DND-41 (cell line): Measurements from ENCODE around the gene SLC35C1.

Experiments used
- ATAC-seq: fragments of 200-7000 bp; cut with Tn5 transposase; 3 replicates; pipeline ENCODE4 v1.9.1; 2021; ENCODE audit warnings: low read depth; ENCODE audit not compliant: insufficient read depth
- DNase-seq: peaks from one replicate; pipeline ENCODE4 v3.0.0-alpha.2; 2020
- H2AFZ ChIP-seq: 2 replicates; pipeline ENCODE4 v1.6.0; 2012; ENCODE audit warnings: low read depth, low read length
- H3K27ac ChIP-seq: 2 replicates; pipeline ENCODE4 v1.5.1; 2012; ENCODE audit warnings: low read length, inconsistent platforms
- H3K27me3 ChIP-seq: fragments of 200-600 bp; sonication (generic); 2 replicates; pipeline ENCODE4 v1.6.0; 2012; ENCODE audit warnings: low read length, mild to moderate bottlenecking, inconsistent platforms; ENCODE audit not compliant: insufficient read depth, poor library complexity
- H3K36me3 ChIP-seq: 2 replicates; pipeline ENCODE4 v1.5.1; 2012; ENCODE audit warnings: low read length, inconsistent platforms; ENCODE audit not compliant: insufficient read depth
- H3K4me1 ChIP-seq: 2 replicates; pipeline ENCODE4 v1.5.1; 2012; ENCODE audit warnings: mild to moderate bottlenecking, low read length; ENCODE audit not compliant: insufficient read depth
- H3K4me2 ChIP-seq: 2 replicates; pipeline ENCODE4 v1.6.0; 2012; ENCODE audit warnings: mild to moderate bottlenecking, moderate library complexity, low read length, inconsistent platforms; ENCODE audit not compliant: insufficient read depth
- H3K4me3 ChIP-seq, 2 experiments: fragments of 200-600 bp in 1 of 2; shearing (Covaris generic) in 1 of 2; 2 replicates each; pipeline ENCODE4 v1.5.1; 2012 to 2016; ENCODE audit warnings: inconsistent platforms in 2 of 2, low read length in 2 of 2, mild to moderate bottlenecking in 2 of 2, low read depth in 1 of 2, moderate library complexity in 1 of 2
- H3K79me2 ChIP-seq: 2 replicates; pipeline ENCODE4 v1.6.0; 2012; ENCODE audit warnings: low read length, inconsistent platforms; ENCODE audit not compliant: insufficient read depth
- H3K9ac ChIP-seq: 2 replicates; pipeline ENCODE4 v1.6.0; 2012; ENCODE audit warnings: low read depth, mild to moderate bottlenecking, inconsistent platforms, low read length, moderate library complexity
- H3K9me3 ChIP-seq: 2 replicates; pipeline ENCODE4 v1.5.1; 2012; ENCODE audit warnings: low read length, moderate library complexity, mild to moderate bottlenecking, inconsistent platforms; ENCODE audit not compliant: insufficient read depth, severe bottlenecking
- H4K20me1 ChIP-seq: 2 replicates; pipeline ENCODE4 v1.6.0; 2012; ENCODE audit warnings: low read length; ENCODE audit not compliant: insufficient read depth
- EZH2 ChIP-seq: IDR thresholded peaks from 3 replicates; pipeline ENCODE4 v1.6.1; 2012; ENCODE audit warnings: borderline replicate concordance, low read depth, mild to moderate bottlenecking, moderate library complexity, low read length, inconsistent platforms; ENCODE audit not compliant: severe bottlenecking
- TF ChIP-seq, protein P1 (sequence below): IDR thresholded peaks from 2 replicates; pipeline ENCODE4 v1.5.1; 2012; ENCODE audit warnings: borderline replicate concordance, low read length, moderate library complexity, mild to moderate bottlenecking; ENCODE audit not compliant: poor library complexity, severe bottlenecking; ENCODE audit errors: extremely low read depth

Gene SLC35C1

GRCh38 chr11:45847911-45848316, 43.0 kb downstream of the SLC35C1 start:
- DNase-seq = peak; percentile 53
- peak overlapping the region; percentile 67 for H3K9ac ChIP-seq
- peaks cover 31% of the 10 kb centered on the region for H3K4me1 ChIP-seq
- no peak for TF ChIP-seq EZH2
- TF ChIP-seq, protein P1, sequence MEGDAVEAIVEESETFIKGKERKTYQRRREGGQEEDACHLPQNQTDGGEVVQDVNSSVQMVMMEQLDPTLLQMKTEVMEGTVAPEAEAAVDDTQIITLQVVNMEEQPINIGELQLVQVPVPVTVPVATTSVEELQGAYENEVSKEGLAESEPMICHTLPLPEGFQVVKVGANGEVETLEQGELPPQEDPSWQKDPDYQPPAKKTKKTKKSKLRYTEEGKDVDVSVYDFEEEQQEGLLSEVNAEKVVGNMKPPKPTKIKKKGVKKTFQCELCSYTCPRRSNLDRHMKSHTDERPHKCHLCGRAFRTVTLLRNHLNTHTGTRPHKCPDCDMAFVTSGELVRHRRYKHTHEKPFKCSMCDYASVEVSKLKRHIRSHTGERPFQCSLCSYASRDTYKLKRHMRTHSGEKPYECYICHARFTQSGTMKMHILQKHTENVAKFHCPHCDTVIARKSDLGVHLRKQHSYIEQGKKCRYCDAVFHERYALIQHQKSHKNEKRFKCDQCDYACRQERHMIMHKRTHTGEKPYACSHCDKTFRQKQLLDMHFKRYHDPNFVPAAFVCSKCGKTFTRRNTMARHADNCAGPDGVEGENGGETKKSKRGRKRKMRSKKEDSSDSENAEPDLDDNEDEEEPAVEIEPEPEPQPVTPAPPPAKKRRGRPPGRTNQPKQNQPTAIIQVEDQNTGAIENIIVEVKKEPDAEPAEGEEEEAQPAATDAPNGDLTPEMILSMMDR = peak; percentile 27
- no peaks in the 10 kb centered on the region for H3K9me3 ChIP-seq
- peak; percentile 35 for ATAC-seq
- peak overlapping the region; percentile 73 to 81 for H3K4me3 ChIP-seq
- peak overlapping the region; percentile 54 for H3K27ac ChIP-seq
- peak overlapping the region; percentile 62 for H2AFZ ChIP-seq
- peaks cover 49% of the 10 kb centered on the region for H3K79me2 ChIP-seq
- H3K27me3 ChIP-seq = no peaks in the 10 kb centered on the region
- H4K20me1 ChIP-seq = peaks cover 27% of the 10 kb centered on the region
- H3K4me2 ChIP-seq = peak overlapping the region; percentile 74
- H3K36me3 ChIP-seq = no peaks in the 10 kb centered on the region

DNA sequence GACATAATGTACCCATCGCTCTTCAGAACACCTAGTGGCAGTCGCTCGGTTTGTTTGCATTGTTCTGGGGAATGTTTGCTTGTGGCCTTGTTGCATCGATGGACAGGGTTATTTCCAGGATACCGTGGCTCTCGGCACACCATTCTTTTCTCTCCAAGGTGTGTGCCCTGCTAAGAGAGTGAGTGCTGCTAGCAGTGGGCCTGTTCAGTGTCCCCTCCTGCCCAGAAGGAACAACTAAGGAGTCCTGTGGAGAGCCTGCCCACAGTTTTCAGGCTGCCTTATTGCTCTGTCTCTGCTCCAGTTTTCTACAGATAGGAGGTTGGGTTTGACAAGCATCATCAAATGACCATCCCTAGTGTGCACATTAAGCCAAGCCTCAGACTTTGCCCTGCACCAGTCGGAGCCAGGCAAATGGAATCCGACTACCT, 43.7 kb downstream of the SLC35C1 start:
- H3K27me3 ChIP-seq = no peaks in the 10 kb centered on the region
- H2AFZ ChIP-seq = no peak overlapping the region
- TF ChIP-seq, protein P1 = no peak
- TF ChIP-seq EZH2 = no peak
- H4K20me1 ChIP-seq = peaks cover 31% of the 10 kb centered on the region
- H3K79me2 ChIP-seq = peaks cover 56% of the 10 kb centered on the region
- peak overlapping the region; percentile 74 for H3K4me2 ChIP-seq
- H3K9me3 ChIP-seq = no peaks in the 10 kb centered on the region
- H3K9ac ChIP-seq = peak overlapping the region; percentile 67
- DNase-seq (no peak), ATAC-seq (no peak)
- H3K36me3 ChIP-seq = no peaks in the 10 kb centered on the region
- peaks cover 24% of the 10 kb centered on the region for H3K4me1 ChIP-seq
- H3K27ac ChIP-seq = no peak overlapping the region
- H3K4me3 ChIP-seq = peak overlapping the region in 1 of 2 experiments; percentile 81; a peak in 2 of 4 replicates

- H3K9ac ChIP-seq = no peak overlapping the region
- H4K20me1 ChIP-seq = peaks cover 31% of the 10 kb centered on the region
- H3K9me3 ChIP-seq = no peaks in the 10 kb centered on the region
- no peak overlapping the region for H3K27ac ChIP-seq
- TF ChIP-seq, protein P1 = no peak
- no peak for TF ChIP-seq EZH2
- no peak overlapping the region for H2AFZ ChIP-seq
- H3K79me2 ChIP-seq = peaks cover 62% of the 10 kb centered on the region
- H3K4me3 ChIP-seq = no peak overlapping the region
- no peak for ATAC-seq
- no peaks in the 10 kb centered on the region for H3K36me3 ChIP-seq
- no peak for DNase-seq
- peak overlapping the region; percentile 5; the same call in 1 of the 2 replicates for H3K4me2 ChIP-seq
- H3K27me3 ChIP-seq = no peaks in the 10 kb centered on the region
- H3K4me1 ChIP-seq = peaks cover 24% of the 10 kb centered on the region
Observed at GRCh38 chr11:45850446-45850845, 45.5 kb downstream of the SLC35C1 start.
